Astrocyte of the spinal cord (primary cell): ENCODE measurements around the gene NT5DC1.

Experiments used
- DNase-seq: peaks from one replicate; pipeline ENCODE4 v3.0.0; 2011; ENCODE audit warnings: low read depth, low spot score
- H3K4me3 ChIP-seq: 2 replicates; pipeline ENCODE4 v1.5.1; 2011; ENCODE audit warnings: low read depth, mild to moderate bottlenecking, low read length, moderate library complexity
- in situ Hi-C: cut with HindIII; loops from 2 replicates; pipeline ENCODE4 v1.10.0; 2017; ENCODE audit warnings: low sequenced_read_pairs
- TF ChIP-seq, protein P1 (sequence below): IDR thresholded peaks from 2 replicates; pipeline ENCODE4 v1.5.1; 2012; ENCODE audit warnings: low read depth, mild to moderate bottlenecking, low read length, inconsistent platforms

NT5DC1 gene

DNA sequence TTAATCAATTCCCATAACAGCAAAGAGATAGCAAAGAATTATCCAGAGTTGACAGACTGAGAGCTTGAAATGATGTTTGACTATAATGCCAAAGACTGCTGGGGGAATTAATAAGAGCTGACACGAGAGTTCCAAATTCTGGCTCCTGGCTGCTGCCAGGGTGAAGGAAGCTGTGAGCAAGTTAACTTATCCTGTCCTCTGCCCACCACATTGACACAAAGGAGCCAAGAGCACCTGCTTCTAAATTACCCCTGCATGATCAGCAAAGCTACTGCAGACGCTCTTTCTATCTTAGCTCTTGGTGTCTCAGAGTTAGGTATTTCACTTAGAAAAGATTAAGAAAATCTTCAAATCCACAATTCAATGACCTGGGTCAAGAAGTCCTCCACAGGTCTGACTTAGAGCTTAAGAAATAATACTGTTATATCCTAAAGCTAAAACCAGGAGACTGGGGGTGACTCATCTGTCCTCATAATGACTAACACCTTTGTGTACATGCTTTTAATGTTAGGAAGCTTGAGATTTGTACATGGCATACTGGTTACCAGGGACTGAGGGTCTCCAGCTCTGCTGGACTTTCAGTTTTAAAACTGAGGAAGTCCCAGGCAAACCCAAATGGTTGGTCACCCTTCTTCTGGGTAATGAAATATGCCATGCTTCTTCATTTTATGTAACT, 26.8 kb upstream of the NT5DC1 start:
- TF ChIP-seq, protein P1, sequence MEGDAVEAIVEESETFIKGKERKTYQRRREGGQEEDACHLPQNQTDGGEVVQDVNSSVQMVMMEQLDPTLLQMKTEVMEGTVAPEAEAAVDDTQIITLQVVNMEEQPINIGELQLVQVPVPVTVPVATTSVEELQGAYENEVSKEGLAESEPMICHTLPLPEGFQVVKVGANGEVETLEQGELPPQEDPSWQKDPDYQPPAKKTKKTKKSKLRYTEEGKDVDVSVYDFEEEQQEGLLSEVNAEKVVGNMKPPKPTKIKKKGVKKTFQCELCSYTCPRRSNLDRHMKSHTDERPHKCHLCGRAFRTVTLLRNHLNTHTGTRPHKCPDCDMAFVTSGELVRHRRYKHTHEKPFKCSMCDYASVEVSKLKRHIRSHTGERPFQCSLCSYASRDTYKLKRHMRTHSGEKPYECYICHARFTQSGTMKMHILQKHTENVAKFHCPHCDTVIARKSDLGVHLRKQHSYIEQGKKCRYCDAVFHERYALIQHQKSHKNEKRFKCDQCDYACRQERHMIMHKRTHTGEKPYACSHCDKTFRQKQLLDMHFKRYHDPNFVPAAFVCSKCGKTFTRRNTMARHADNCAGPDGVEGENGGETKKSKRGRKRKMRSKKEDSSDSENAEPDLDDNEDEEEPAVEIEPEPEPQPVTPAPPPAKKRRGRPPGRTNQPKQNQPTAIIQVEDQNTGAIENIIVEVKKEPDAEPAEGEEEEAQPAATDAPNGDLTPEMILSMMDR = no peak
- DNase-seq = peak; percentile 66
- in situ Hi-C loops = no loop called here
- H3K4me3 ChIP-seq = no peak overlapping the region

GRCh38 chr6:116074732-116075390, 25.8 kb upstream of the NT5DC1 start:
- in situ Hi-C loops = no loop called here
- no peak overlapping the region for H3K4me3 ChIP-seq
- TF ChIP-seq, protein P1 = no peak
- DNase-seq = no peak

DNA sequence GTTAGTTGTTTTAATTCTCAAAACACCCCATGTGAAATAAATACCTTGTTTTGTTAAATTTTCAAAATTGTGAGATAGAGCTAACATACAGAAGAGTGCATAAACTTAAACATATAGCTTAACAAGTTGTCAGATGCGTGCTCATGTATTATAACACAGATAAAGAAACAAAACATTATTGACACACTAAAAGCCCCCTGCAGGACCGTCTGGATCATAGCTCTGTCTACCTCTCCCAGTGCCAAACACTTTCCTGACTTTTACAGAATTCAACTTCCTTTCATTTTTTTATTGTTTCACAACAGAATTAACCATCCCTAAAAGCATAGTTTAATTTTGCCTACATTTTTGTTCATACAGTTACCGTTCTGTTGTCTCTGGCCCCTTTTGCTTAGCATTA, 22.1 kb upstream of the NT5DC1 start:
- in situ Hi-C loops = no loop called here
- no peak overlapping the region for H3K4me3 ChIP-seq
- TF ChIP-seq, protein P1 = no peak
- no peak for DNase-seq

DNA sequence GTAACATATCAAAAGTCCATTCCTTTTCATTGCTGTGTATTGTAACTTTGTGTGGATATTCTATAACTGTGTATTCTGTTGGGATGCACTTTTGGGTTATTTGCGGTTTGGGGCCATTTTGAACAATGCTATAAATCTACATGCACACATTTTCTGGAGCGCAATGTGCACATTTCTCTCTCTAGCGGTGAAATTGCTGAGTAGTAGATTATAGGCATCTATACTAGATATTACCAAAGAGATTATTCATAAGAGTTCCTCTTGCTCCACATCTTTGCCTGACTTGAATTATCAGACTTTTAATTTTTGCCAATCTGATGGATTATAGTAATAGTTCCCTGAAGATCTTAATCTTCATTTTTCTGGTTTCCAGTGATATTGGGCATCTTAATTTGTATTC, 21.7 kb upstream of the NT5DC1 start:
- in situ Hi-C loops = no loop called here

DNA sequence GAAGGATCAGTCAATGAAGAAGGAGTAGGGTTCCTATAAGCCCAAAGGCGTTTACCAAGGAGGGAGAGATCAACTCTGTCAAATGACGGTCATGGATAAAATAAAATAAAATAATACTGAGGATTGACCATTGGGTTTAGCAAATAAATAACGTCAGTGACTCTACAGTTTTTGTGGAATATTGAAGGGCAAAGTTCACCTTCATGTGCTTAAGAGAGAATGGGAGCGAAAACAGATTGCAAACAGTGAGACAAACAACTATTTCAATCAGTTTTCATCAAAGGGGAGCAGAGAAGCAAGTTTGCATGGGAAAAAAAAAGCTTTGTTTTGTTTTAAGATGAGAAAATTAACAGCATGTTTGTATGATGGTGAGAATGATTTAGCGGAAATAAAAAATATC, 17.6 kb upstream of the NT5DC1 start:
- H3K4me3 ChIP-seq = no peak overlapping the region
- no peak for DNase-seq
- in situ Hi-C loops = no loop called here
- TF ChIP-seq, protein P1 = no peak

More for the DNA sequence above, 21.7 kb upstream of the NT5DC1 start:
- no peak for DNase-seq
- TF ChIP-seq, protein P1 = no peak
- H3K4me3 ChIP-seq = no peak overlapping the region

DNA sequence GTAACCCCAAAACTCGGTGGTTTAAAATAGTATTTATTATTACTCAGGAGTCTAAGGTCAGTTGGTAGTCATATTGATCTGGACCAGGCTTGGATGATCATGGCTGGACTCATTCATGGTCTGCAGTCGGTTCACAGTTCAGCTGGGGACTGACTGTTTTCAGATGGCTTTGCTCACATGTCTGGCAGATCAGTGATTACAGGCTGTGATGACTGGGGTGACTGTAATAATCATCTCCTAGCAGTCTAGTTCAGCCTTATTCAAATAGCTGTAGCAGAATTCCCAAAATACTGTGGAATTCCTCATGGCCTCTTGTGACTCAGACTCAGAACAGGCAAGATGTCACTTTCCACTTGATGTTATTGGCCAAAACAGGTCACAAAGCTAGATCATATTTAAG, 16.4 kb upstream of the NT5DC1 start:
- no peak for DNase-seq
- H3K4me3 ChIP-seq = no peak overlapping the region
- TF ChIP-seq, protein P1 = no peak
- in situ Hi-C loops = no loop called here
